ENCODE data around the gene RLN3. TPM values are rescaled to one million over a fixed set of nuclear protein-coding genes. Genes with fewer than 3 reads are reported as not detected.

The RLN3 gene
- total RNA-seq, 1 experiment from 2014 or later = not detected

DNA sequence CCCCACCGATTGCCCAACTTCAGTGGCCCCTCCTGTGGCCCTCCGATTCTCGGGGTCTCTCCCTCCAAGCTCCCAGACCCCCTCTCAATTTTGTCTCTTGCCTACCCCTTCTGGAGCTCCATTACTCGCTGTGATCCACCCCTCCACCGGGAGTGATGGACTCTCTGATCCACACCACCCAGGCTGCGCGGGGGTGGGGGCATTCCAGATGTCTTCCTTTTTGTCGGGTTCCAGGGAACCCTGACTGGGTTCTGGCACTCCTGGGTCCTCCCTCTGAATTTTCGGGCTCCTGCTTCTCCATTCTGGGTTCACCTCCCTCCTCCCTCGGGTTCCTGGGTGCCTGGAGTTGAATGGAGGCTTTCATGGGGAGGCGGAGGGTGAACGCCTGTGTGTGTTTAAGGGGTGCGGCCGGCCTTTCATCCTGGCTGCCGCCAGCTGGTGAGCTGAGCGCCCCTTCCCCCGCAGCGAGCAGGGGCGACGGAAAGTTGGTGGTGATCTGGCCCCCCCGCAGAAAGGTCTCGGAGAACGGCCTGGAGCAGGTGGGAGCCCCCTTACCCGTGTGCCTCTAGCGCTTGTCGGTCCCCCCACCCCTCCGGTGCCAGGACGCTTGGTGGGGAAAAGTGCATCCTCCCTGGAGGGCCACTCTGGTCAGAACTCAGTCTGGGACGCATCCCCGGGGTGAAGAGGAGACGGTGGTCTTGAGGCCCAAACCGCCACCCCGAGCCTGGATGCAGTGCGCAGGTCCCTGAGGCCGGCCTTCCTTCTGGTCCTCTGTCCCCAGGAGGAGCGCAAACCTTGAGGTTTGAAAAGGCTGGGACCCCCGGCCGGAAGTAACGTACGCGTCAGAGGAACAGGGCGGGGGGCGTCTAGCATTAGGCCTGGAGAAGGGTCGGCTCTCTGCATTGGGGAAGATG is 46.2 kb downstream of the RLN3 start:
- H3K9me3 ChIP-seq = no peaks in the 10 kb centered on the region
- peaks cover 7% of the 10 kb centered on the region for H3K27me3 ChIP-seq
- H3K36me3 ChIP-seq = no peaks in the 10 kb centered on the region
- H3K4me3 ChIP-seq = peak overlapping the region; percentile 64
- DNase-seq = peak; percentile 52

DNA sequence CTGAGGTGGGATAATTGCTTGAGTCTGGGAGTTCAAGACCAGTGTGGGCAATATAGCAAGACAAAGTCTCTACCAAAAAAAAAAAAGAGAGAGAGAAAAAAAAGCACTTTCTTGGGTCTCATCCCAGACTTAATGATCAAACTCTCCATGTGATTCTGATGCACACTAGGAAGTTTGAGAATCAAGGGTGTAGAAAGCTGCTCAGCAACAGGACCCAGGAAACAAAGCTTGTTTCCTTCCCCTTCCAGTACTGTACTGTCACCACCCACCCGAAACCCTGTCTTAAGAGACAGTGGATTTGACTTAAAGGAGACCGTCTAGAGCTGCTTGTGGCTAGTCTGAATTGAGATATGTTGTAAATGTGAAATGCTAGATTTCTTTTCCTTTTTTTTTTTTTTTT is 50.5 kb downstream of the RLN3 start:
- Histone ChIP-seq H3K36me3 (no peaks in the 10 kb centered on the region), H3K27me3 (no peaks in the 10 kb centered on the region), H3K4me3 (no peak overlapping the region), H3K9me3 (no peaks in the 10 kb centered on the region)
- DNase-seq = no peak

Other genes with a start within 250 kb of the RLN3 start
- 4.8 and 7.9 TPM in 2 replicates for gene ZSWIM4, start 232.7 kb upstream of the RLN3 start, total RNA-seq (2014; rRNA removed; shearing (Covaris generic); ENCODE audit: low replicate concordance)
- not detected in 2 replicates for gene NANOS3, start 151.0 kb upstream of the RLN3 start, total RNA-seq (2014; rRNA removed; shearing (Covaris generic); ENCODE audit: low replicate concordance)
- 5.1 and 8.4 TPM in 2 replicates for gene BRME1, start 122.0 kb upstream of the RLN3 start, total RNA-seq (2014; rRNA removed; shearing (Covaris generic); ENCODE audit: low replicate concordance)
- 26.2 and 27.3 TPM in 2 replicates for gene CC2D1A, start 121.9 kb upstream of the RLN3 start, total RNA-seq (2014; rRNA removed; shearing (Covaris generic); ENCODE audit: low replicate concordance)
- not detected in 2 replicates for gene PODNL1, start 89.7 kb upstream of the RLN3 start, total RNA-seq (2014; rRNA removed; shearing (Covaris generic); ENCODE audit: low replicate concordance)
- gene DCAF15, start 75.6 kb upstream of the RLN3 start, total RNA-seq (2014; rRNA removed; shearing (Covaris generic); ENCODE audit: low replicate concordance) = 13.8 and 22.9 TPM in 2 replicates
- gene RFX1, start 21.8 kb upstream of the RLN3 start, total RNA-seq (2014; rRNA removed; shearing (Covaris generic); ENCODE audit: low replicate concordance) = 0.86 and 3.3 TPM in 2 replicates
- 3.3 and 8.4 TPM in 2 replicates for gene IL27RA, start 3.6 kb downstream of the RLN3 start, total RNA-seq (2014; rRNA removed; shearing (Covaris generic); ENCODE audit: low replicate concordance)
- gene PALM3, start 33.9 kb downstream of the RLN3 start, total RNA-seq (2014; rRNA removed; shearing (Covaris generic); ENCODE audit: low replicate concordance) = not detected in 2 replicates
- gene MISP3, start 44.6 kb downstream of the RLN3 start, total RNA-seq (2014; rRNA removed; shearing (Covaris generic); ENCODE audit: low replicate concordance) = 1.6 and 2.3 TPM in 2 replicates
- gene C19orf67, start 57.6 kb downstream of the RLN3 start, total RNA-seq (2014; rRNA removed; shearing (Covaris generic); ENCODE audit: low replicate concordance) = not detected in 2 replicates
- 41.9 and 99.7 TPM in 2 replicates for gene SAMD1, start 62.6 kb downstream of the RLN3 start, total RNA-seq (2014; rRNA removed; shearing (Covaris generic); ENCODE audit: low replicate concordance)
- gene PRKACA, start 89.6 kb downstream of the RLN3 start, total RNA-seq (2014; rRNA removed; shearing (Covaris generic); ENCODE audit: low replicate concordance) = 22.7 and 48.4 TPM in 2 replicates
- 49.2 and 63.3 TPM in 2 replicates for gene ASF1B, start 108.4 kb downstream of the RLN3 start, total RNA-seq (2014; rRNA removed; shearing (Covaris generic); ENCODE audit: low replicate concordance)
- gene ADGRL1, start 178.0 kb downstream of the RLN3 start, total RNA-seq (2014; rRNA removed; shearing (Covaris generic); ENCODE audit: low replicate concordance) = 2.8 and 9.7 TPM in 2 replicates